ENCODE data around the gene TMEM151A.

DNA sequence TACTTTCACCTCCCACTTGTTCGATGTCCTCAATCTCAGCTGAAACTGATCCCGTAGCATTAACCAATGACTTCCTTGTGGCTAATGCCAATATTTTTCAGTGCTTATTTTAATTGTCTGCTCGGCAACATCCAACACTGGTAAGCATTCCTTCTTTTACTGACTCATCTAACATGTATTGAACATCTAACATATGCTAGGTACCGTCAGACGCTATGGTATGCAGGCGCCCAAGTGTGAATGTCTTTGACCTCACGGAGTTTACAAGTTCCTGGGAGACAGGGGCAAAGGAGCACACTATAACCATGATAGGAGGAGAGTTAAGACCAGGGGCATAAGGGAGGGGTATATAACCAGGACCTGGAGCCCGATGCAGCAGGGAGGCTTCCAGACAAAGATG, 51.5 kb downstream of the TMEM151A start:
- TF ChIP-seq, protein P1, sequence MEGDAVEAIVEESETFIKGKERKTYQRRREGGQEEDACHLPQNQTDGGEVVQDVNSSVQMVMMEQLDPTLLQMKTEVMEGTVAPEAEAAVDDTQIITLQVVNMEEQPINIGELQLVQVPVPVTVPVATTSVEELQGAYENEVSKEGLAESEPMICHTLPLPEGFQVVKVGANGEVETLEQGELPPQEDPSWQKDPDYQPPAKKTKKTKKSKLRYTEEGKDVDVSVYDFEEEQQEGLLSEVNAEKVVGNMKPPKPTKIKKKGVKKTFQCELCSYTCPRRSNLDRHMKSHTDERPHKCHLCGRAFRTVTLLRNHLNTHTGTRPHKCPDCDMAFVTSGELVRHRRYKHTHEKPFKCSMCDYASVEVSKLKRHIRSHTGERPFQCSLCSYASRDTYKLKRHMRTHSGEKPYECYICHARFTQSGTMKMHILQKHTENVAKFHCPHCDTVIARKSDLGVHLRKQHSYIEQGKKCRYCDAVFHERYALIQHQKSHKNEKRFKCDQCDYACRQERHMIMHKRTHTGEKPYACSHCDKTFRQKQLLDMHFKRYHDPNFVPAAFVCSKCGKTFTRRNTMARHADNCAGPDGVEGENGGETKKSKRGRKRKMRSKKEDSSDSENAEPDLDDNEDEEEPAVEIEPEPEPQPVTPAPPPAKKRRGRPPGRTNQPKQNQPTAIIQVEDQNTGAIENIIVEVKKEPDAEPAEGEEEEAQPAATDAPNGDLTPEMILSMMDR (conservative IDR thresholded peaks at IDR 0.05 in 1 of 2, IDR thresholded peaks at IDR 0.05 in 1 of 2; ENCODE audit: low read depth in 1 of 2, low read length in 2 of 2), result no peak
- TF ChIP-seq EZH2 (IDR thresholded peaks at IDR 0.05; ENCODE audit: low read length, missing control alignments), result no peak

All from fibroblast of lung (primary cell).